K562 (cell line): Measurements from ENCODE around the gene SND1. TPM values are rescaled to one million over a fixed set of nuclear protein-coding genes. Genes with fewer than 3 reads are reported as not detected.

ENCODE experiments used
- ATAC-seq: fragments of 200-7000 bp; cut with Tn5 transposase; 3 replicates; pipeline ENCODE4 v1.9.1; 2020; ENCODE audit warnings: moderate library complexity
- BruUV-seq: library from RNA; stranded (reverse); fragments of 400-500 nt; replicated peaks from 2 replicates; lab custom pipeline; 2021; lab: Mats Ljungman, UMichigan
- CTCF ChIA-PET: fragments of 300-600 bp; formaldehyde crosslinking; extraction: SDS; loops from one replicate; lab custom pipeline; 2021; ENCODE audit warnings: low intra/inter-chr PET ratio; lab: Yijun Ruan, JAX
- POLR2A ChIA-PET: fragments of 300-600, 350-650 bp; sonication (Branson Sonifier 250); formaldehyde crosslinking; extraction: SDS; loops from one replicate; lab custom pipeline; 2021; ENCODE audit warnings: antibody characterized with exemption, inconsistent platforms; lab: Yijun Ruan, JAX
- DNase-seq, 4 experiments: peaks; one replicate each; pipeline versions ENCODE4 v3.0.0 to v3.0.0-alpha.2; 2011 to 2018; ENCODE audit warnings: low spot score in 3 of 4, mixed read lengths in 3 of 4; ENCODE audit errors: extremely low read depth in 1 of 4
- FAIRE-seq: peaks from 2 replicates; lab custom pipeline; 2011; peaks lifted over from hg19 to GRCh38; lab: Jason Lieb, UNC
- H2AFZ ChIP-seq: 2 replicates; pipeline ENCODE4 v1.6.0; 2011; ENCODE audit warnings: low read depth, low read length, control low read depth, inconsistent platforms
- H3K27ac ChIP-seq: fragments of 200-600 bp; 3 replicates; pipeline ENCODE4 v1.8.0; 2011; ENCODE audit warnings: low read depth, mild to moderate bottlenecking, control low read depth, inconsistent platforms, low read length, moderate library complexity, mixed read lengths; ENCODE audit errors: extremely low read depth
- H3K27me3 ChIP-seq, 2 experiments: fragments of 300-600 bp in 1 of 2; 2 replicates in 1 of 2; 3 replicates in 1 of 2; pipeline versions ENCODE4 v1.6.0 to v1.8.0; 2011; ENCODE audit warnings: inconsistent platforms in 2 of 2, low read length in 2 of 2, mild to moderate bottlenecking in 1 of 2, mixed read lengths in 1 of 2, moderate library complexity in 1 of 2; ENCODE audit not compliant: control insufficient read depth in 2 of 2, insufficient read depth in 2 of 2
- H3K36me3 ChIP-seq: fragments of 300-600 bp; 3 replicates; pipeline ENCODE4 v1.8.0; 2011; ENCODE audit warnings: mild to moderate bottlenecking, low read length, inconsistent platforms; ENCODE audit not compliant: control insufficient read depth, insufficient read depth
- H3K4me1 ChIP-seq, 2 experiments: fragments of 200-600 bp in 1 of 2; replicated peaks in 1 of 2; 2 replicates in 1 of 2; 3 replicates in 1 of 2; pipeline versions ENCODE4 v1.5.1 to v1.8.0; 2011; ENCODE audit warnings: inconsistent platforms in 2 of 2, low read length in 2 of 2, mild to moderate bottlenecking in 1 of 2, mixed read lengths in 1 of 2, moderate library complexity in 1 of 2; ENCODE audit not compliant: control insufficient read depth in 2 of 2, insufficient read depth in 2 of 2
- H3K4me2 ChIP-seq: 2 replicates; pipeline ENCODE4 v1.6.1; 2011; ENCODE audit warnings: low read length, control low read depth, inconsistent platforms, mixed read lengths; ENCODE audit not compliant: insufficient read depth
- H3K4me3 ChIP-seq: fragments of 200-600 bp; sonication (generic), shearing (Covaris generic); 2 replicates; pipeline ENCODE4 v1.5.1; 2016; ENCODE audit warnings: control low read depth, inconsistent platforms
- H3K79me2 ChIP-seq: fragments of 200-600 bp; 3 replicates; pipeline ENCODE4 v1.8.0; 2011; ENCODE audit warnings: low read length, inconsistent platforms; ENCODE audit not compliant: control insufficient read depth, insufficient read depth
- H3K9ac ChIP-seq, 2 experiments: 2 replicates each; pipeline versions ENCODE4 v1.6.0 to v1.6.1; 2011; ENCODE audit warnings: low read depth in 2 of 2, low read length in 2 of 2, control low read depth in 1 of 2, inconsistent platforms in 1 of 2, mild to moderate bottlenecking in 1 of 2, mixed read lengths in 1 of 2; ENCODE audit not compliant: insufficient read depth in 1 of 2
- H3K9me1 ChIP-seq: one replicate; pipeline ENCODE4 v1.6.0; 2011; ENCODE audit warnings: inconsistent platforms, mild to moderate bottlenecking, low read length, moderate library complexity; ENCODE audit not compliant: control insufficient read depth, insufficient read depth
- H3K9me3 ChIP-seq: replicated peaks from 2 replicates; pipeline ENCODE4 v1.5.1; 2011; ENCODE audit warnings: low read depth, low read length, inconsistent platforms; ENCODE audit not compliant: control insufficient read depth, insufficient read depth
- H4K20me1 ChIP-seq: replicated peaks from 2 replicates; pipeline ENCODE4 v1.6.1; 2011; ENCODE audit warnings: low read length, inconsistent platforms, mixed read lengths; ENCODE audit not compliant: control insufficient read depth, insufficient read depth
- ARID3A ChIP-seq: IDR thresholded peaks from 2 replicates; pipeline ENCODE4 v1.6.1; 2012; ENCODE audit warnings: low read depth, low read length, improper control_type of control experiment, borderline replicate concordance
- BRD9 ChIP-seq: fragments of 450-650 bp; IDR thresholded peaks from 2 replicates; pipeline ENCODE4 v1.6.1; 2018; ENCODE audit warnings: low read depth; ENCODE audit not compliant: partially characterized antibody
- E2F3 ChIP-seq: fragments of 250-450 bp; sonication (Bioruptor Pico); IDR thresholded peaks from 2 replicates; pipeline ENCODE4 v1.4.0; 2020; ENCODE audit warnings: mild to moderate bottlenecking
- FOSL1 ChIP-seq: fragments of 200-800 bp; sonication (Bioruptor generic); conservative IDR thresholded peaks from 2 replicates; pipeline ENCODE4 v1.6.1; 2016; ENCODE audit warnings: missing genetic modification characterization, missing compliant biosample characterization
- HDAC3 ChIP-seq: fragments of 450-650 bp; IDR thresholded peaks from 2 replicates; pipeline ENCODE4 v1.6.1; 2018; ENCODE audit warnings: borderline replicate concordance, mild to moderate bottlenecking, moderate library complexity; ENCODE audit not compliant: partially characterized antibody
- HMG20B ChIP-seq: fragments of 250-450 bp; sonication (Bioruptor Pico); IDR thresholded peaks from 2 replicates; pipeline ENCODE4 v1.5.0; 2021; ENCODE audit warnings: mild to moderate bottlenecking
- MAX ChIP-seq: sonication (generic); formaldehyde crosslinking; IDR thresholded peaks from 2 replicates; pipeline ENCODE4 v1.9.0; 2022; ENCODE audit warnings: mild to moderate bottlenecking, missing genetic modification reagents
- MBD2 ChIP-seq: sonication (generic); IDR thresholded peaks from 2 replicates; pipeline ENCODE4 v1.6.1; 2016; ENCODE audit warnings: low read depth, borderline replicate concordance
- POLR2H ChIP-seq: IDR thresholded peaks from 2 replicates; pipeline ENCODE4 v1.6.1; 2016; ENCODE audit warnings: missing genetic modification characterization, low read depth, mild to moderate bottlenecking, control low read depth, missing compliant biosample characterization, moderate library complexity
- ZBTB17 ChIP-seq: fragments of 450-650 bp; formaldehyde crosslinking; IDR thresholded peaks from 2 replicates; pipeline ENCODE4 v1.4.0; 2020; ENCODE audit warnings: mild to moderate bottlenecking
- ZBTB40 ChIP-seq, 2 experiments: fragments of 450-650 bp in 1 of 2; sonication (generic) in 1 of 2; formaldehyde crosslinking in 1 of 2; IDR thresholded peaks; 2 replicates each; pipeline versions ENCODE4 v1.7.1 to v1.9.0; 2016 to 2022; ENCODE audit warnings: inconsistent platforms in 1 of 2, mild to moderate bottlenecking in 1 of 2, missing genetic modification reagents in 1 of 2
- ZKSCAN1 ChIP-seq: fragments of 150-350 bp; IDR thresholded peaks from 2 replicates; pipeline ENCODE4 v1.6.1; 2016; ENCODE audit warnings: low read depth, low read length
- WGBS: fragments of 100-300 bp; shearing (Covaris generic); methylation state at CpG from one replicate; pipeline ENCODE4 v1.1.6; 2016; ENCODE audit warnings: low coverage, mixed read lengths; ENCODE audit not compliant: insufficient coverage; ENCODE audit errors: missing lambda C conversion rate; 5-methylcytosine and 5-hydroxymethylcytosine counted together
- in situ Hi-C: fragments of 300-500 bp; cut with MboI; formaldehyde crosslinking; loops from 4 replicates; pipeline ENCODE4 v1.15.0; 2018; ENCODE audit warnings: inconsistent platforms, mixed read lengths
- intact Hi-C: fragments of 100-400 bp; cut with micrococcal nuclease; formaldehyde crosslinking; loops from 2 replicates; pipeline ENCODE4 v1.14.2; 2022
- polyA plus RNA-seq, 8 experiments: library from polyadenylated mRNA; depleted of rRNA in 4 of 8; stranded (reverse) in 5 of 8; unstranded in 3 of 8; fragments of >200 nt; fragmentation: Nextera tagmentation in 2 of 8; fragmentation: Illumina TruSeq in 1 of 8; extraction: Ambion mirVana in 2 of 8; extraction: Trizol in 1 of 8; gene quantifications; 2 replicates each; pipeline versions ENCODE4 v1.2.1 to v1.2.3, GENCODE V29; 2011 to 2014; ENCODE audit warnings: inconsistent platforms in 1 of 8, missing spikeins in 1 of 8
- total RNA-seq, 7 experiments: library from RNA; depleted of rRNA in 6 of 7; stranded (reverse); fragments of >200 nt in 6 of 7; fragmentation: Illumina TruSeq in 2 of 7; extraction: Trizol in 2 of 7; gene quantifications; 2 replicates each; pipeline versions ENCODE4 v1.2.1 to v1.2.3, GENCODE V29; 2011 to 2021; ENCODE audit warnings: low replicate concordance in 1 of 7

SND1 gene
- total and polyA plus RNA-seq, 9 of the 15 experiments (the other 6 are each of a cell fraction or from before 2014, with no cell fraction given), result 46.5 to 307 (median 191) TPM

GRCh38 chr7:127618042-127618441, 34.0 kb upstream of the SND1 start, which contains the start of gene PAX4:
TSS of gene PAX4 (minus strand) at chr7:127618142. CDS start at chr7:127615928, 2,214 bp downstream.
- no peak within 1 kb of the TSS for H3K27ac ChIP-seq
- no TSS peak for BruUV-seq
- H3K27me3 ChIP-seq, result peaks cover 45 to 68% of the 10 kb centered on the region in 2 experiments
- ChIA-PET POLR2A (interaction anchor here (1.6 kb wide), 1 partner anchor 13 kb away, joined by 4 read pairs; no protein-coding TSS in a partner anchor), CTCF (no interaction called here)
- FAIRE-seq, result no peak
- H3K36me3 ChIP-seq, result no peaks in the 10 kb centered on the region
- in situ Hi-C loops (no loop called here), intact Hi-C loops (no loop called here)
- no peak within 1 kb of the TSS for H2AFZ ChIP-seq
- no peaks in the 10 kb centered on the region for H3K9me1 ChIP-seq
- H3K79me2 ChIP-seq, result no peaks in the 10 kb centered on the region
- no peaks in the 10 kb centered on the region for H3K9me3 ChIP-seq
- H3K4me2 ChIP-seq, result no peak within 1 kb of the TSS
- no peak within 1 kb of the TSS for H3K4me3 ChIP-seq
- no peak for DNase-seq
- WGBS, result 5% methylated on average over 2 of the region's 2 CpGs
- no peaks in the 10 kb centered on the region for H4K20me1 ChIP-seq
- no peaks in the 10 kb centered on the region for H3K4me1 ChIP-seq
- no peak within 1 kb of the TSS for H3K9ac ChIP-seq
- ATAC-seq, result no peak
- TF ChIP-seq HMG20B (CRISPR knock-in tag), result no peak
- TF ChIP-seq E2F3 (CRISPR knock-in tag), result no peak
- no peak for TF ChIP-seq ZKSCAN1
- no peak for TF ChIP-seq ZBTB40 (IDR thresholded peaks at IDR 0.05)
- TF ChIP-seq ZBTB40 (CRISPR knock-in tag; IDR thresholded peaks at IDR 0.05), result no peak
- no peak for TF ChIP-seq BRD9
- TF ChIP-seq ZBTB17 (CRISPR knock-in tag), result no peak
- TF ChIP-seq ARID3A, result no peak
- TF ChIP-seq MBD2, result no peak
- TF ChIP-seq HDAC3, result no peak
- no peak for TF ChIP-seq POLR2H
- no peak for TF ChIP-seq FOSL1
- TF ChIP-seq MAX, result no peak
